A549 (cell line): ENCODE measurements around the gene C17orf78.

Source experiments
- CEBPB ChIP-seq, 2 experiments: fragments of >200 bp in 1 of 2; sonication (Bioruptor Twin) in 1 of 2; formaldehyde crosslinking in 1 of 2; IDR thresholded peaks; 2 replicates each; pipeline ENCODE4 v1.6.1; 2012 to 2016
- EP300 ChIP-seq, 2 experiments: fragments of >200 bp; sonication (Bioruptor Twin); formaldehyde crosslinking; IDR thresholded peaks; 2 replicates in 1 of 2; 3 replicates in 1 of 2; pipeline ENCODE4 v1.6.1; 2016 to 2017
- FOSL2 ChIP-seq, 2 experiments: fragments of 450-650 bp in 1 of 2; fragments of >200 bp in 1 of 2; sonication (Bioruptor Twin) in 1 of 2; formaldehyde crosslinking; IDR thresholded peaks; 2 replicates each; pipeline versions ENCODE4 v1.5.0 to v1.6.1; 2016 to 2020; ENCODE audit warnings: mild to moderate bottlenecking in 1 of 2, moderate library complexity in 1 of 2
- JUN ChIP-seq, 2 experiments: fragments of >200 bp; sonication (Bioruptor Twin); formaldehyde crosslinking; IDR thresholded peaks; 2 replicates in 1 of 2; 3 replicates in 1 of 2; pipeline ENCODE4 v1.6.1; 2016 to 2017
- KDM5A ChIP-seq: fragments of 200-600 bp; sonication (generic); IDR thresholded peaks from 2 replicates; pipeline ENCODE4 v1.6.1; 2016; ENCODE audit warnings: antibody characterized with exemption, mild to moderate bottlenecking
- NR3C1 ChIP-seq: fragments of >200 bp; sonication (Bioruptor Twin); formaldehyde crosslinking; IDR thresholded peaks from 3 replicates; pipeline ENCODE4 v1.6.1; 2017
- PHF8 ChIP-seq: fragments of 200-600 bp; sonication (generic); IDR thresholded peaks from 2 replicates; pipeline ENCODE4 v1.6.1; 2016; ENCODE audit warnings: low read depth, mild to moderate bottlenecking, antibody characterized with exemption, moderate library complexity, borderline replicate concordance
- POLR2A ChIP-seq: IDR thresholded peaks from 2 replicates; pipeline ENCODE4 v1.6.1; 2012; ENCODE audit warnings: mild to moderate bottlenecking, low read length
- POLR2AphosphoS2 ChIP-seq: conservative IDR thresholded peaks from 2 replicates; pipeline ENCODE4 v1.6.1; 2012; ENCODE audit warnings: low read length, improper control_type of control experiment, inconsistent platforms
- RAD21 ChIP-seq, 2 experiments: fragments of >200 bp in 1 of 2; sonication (Bioruptor Twin) in 1 of 2; formaldehyde crosslinking in 1 of 2; IDR thresholded peaks in 1 of 2; conservative IDR thresholded peaks in 1 of 2; 2 replicates in 1 of 2; 3 replicates in 1 of 2; pipeline ENCODE4 v1.6.1; 2012 to 2018; ENCODE audit warnings: inconsistent platforms in 1 of 2
- RFX5 ChIP-seq: fragments of 450-650 bp; IDR thresholded peaks from 2 replicates; pipeline ENCODE4 v1.7.1; 2014; ENCODE audit warnings: antibody characterized with exemption, mild to moderate bottlenecking, moderate library complexity
- ZFP36 ChIP-seq: fragments of 450-650 bp; IDR thresholded peaks from 2 replicates; pipeline ENCODE4 v1.6.1; 2014; ENCODE audit warnings: borderline replicate concordance; ENCODE audit not compliant: partially characterized antibody
- TF ChIP-seq, protein P1 (sequence below): fragments of >200 bp; sonication (Bioruptor Twin); formaldehyde crosslinking; IDR thresholded peaks from 3 replicates; pipeline ENCODE4 v1.5.1; 2016
- TF ChIP-seq, protein P2 (sequence below): IDR thresholded peaks from 2 replicates; pipeline ENCODE4 v1.6.1; 2012

DNA sequence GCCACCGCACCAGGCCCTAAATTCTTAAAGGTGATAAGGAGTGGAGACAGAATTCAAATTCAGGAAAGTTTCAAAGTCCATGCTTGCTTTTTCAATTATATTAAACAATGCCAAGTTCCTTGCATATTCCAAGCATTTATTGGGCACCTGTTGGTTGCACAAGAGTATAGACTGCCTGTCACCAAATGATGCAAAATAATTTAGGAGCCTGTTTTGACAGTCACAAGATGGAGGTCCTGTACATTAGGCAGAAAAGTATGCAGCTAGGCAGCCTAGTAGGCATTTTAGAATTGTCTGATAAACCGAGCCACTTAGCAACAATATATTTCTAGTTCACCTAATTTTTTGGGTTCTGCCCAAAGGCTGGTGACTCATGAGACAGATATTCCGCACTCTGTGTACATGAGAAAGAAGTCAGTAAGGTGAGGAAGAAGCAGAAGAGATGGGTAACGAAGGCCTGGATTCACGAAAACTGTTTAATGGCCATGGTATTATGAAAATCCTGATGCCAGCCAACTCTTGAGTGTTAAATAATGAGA lies 23.5 kb downstream of the C17orf78 start:
- TF ChIP-seq POLR2AphosphoS2 (no peak), PHF8 (no peak), RAD21 (conservative IDR thresholded peaks at IDR 0.05 in 1 of 2, IDR thresholded peaks at IDR 0.05 in 1 of 2) (no peak), RFX5 (no peak), CEBPB (IDR thresholded peaks at IDR 0.05) (peak in 1 of 2 experiments; percentile 50; a peak in 1 of 4 replicates), POLR2A (no peak), EP300 (IDR thresholded peaks at IDR 0.05) (no peak), JUN (IDR thresholded peaks at IDR 0.05) (no peak), KDM5A (no peak), FOSL2 (IDR thresholded peaks at IDR 0.05) (no peak), FOSL2 (CRISPR knock-in tag; IDR thresholded peaks at IDR 0.05) (peak; percentile 38), ZFP36 (no peak), NR3C1 (no peak)
- TF ChIP-seq, protein P1, sequence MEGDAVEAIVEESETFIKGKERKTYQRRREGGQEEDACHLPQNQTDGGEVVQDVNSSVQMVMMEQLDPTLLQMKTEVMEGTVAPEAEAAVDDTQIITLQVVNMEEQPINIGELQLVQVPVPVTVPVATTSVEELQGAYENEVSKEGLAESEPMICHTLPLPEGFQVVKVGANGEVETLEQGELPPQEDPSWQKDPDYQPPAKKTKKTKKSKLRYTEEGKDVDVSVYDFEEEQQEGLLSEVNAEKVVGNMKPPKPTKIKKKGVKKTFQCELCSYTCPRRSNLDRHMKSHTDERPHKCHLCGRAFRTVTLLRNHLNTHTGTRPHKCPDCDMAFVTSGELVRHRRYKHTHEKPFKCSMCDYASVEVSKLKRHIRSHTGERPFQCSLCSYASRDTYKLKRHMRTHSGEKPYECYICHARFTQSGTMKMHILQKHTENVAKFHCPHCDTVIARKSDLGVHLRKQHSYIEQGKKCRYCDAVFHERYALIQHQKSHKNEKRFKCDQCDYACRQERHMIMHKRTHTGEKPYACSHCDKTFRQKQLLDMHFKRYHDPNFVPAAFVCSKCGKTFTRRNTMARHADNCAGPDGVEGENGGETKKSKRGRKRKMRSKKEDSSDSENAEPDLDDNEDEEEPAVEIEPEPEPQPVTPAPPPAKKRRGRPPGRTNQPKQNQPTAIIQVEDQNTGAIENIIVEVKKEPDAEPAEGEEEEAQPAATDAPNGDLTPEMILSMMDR, result no peak
- TF ChIP-seq, protein P2, sequence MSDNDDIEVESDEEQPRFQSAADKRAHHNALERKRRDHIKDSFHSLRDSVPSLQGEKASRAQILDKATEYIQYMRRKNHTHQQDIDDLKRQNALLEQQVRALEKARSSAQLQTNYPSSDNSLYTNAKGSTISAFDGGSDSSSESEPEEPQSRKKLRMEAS, result no peak
